Measurements from ENCODE around the gene COLEC11.

DNA sequence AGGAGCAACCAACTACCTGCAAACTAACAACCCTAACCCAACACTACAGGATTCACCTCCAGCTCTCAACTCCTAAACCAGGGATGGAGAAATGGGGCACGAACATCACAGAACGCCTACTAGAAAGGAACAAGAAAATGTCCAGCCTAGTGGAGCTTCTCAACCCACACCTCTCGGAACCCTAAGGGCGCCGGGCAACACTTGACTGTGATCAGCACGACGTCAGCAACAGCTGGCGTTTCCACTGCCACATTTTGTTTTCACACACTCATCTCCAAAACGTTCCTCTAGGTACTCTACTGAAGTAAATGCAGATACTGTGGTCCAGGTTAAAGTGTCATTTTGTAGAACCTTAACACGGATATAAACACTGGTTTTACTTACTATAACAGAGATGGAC is 41.0 kb upstream of the COLEC11 start:
- TF ChIP-seq ESRRA (CRISPR knock-in tag; IDR thresholded peaks at IDR 0.05; ENCODE audit: borderline replicate concordance) (no peak), NFYB (CRISPR knock-in tag; conservative IDR thresholded peaks at IDR 0.05; ENCODE audit: low read depth) (no peak)
